Mesothelial cell of epicardium (in vitro differentiated cells): ENCODE measurements around the gene IL17C. TPM values are rescaled to one million over a fixed set of nuclear protein-coding genes. Genes with fewer than 3 reads are reported as not detected.
A peak's percentile ranks its signal among the peaks of the same experiment; 100 is the strongest.

Source experiments
- DNase-seq, 2 experiments: peaks; one replicate each; pipeline ENCODE4 v3.0.0; 2021; ENCODE audit warnings: low spot score in 2 of 2; ENCODE audit not compliant: unreplicated experiment in 2 of 2
- H3K27ac Mint-ChIP-seq: 2 replicates; pipeline ENCODE4 v1.8.0; 2021; ENCODE audit warnings: mixed read lengths
- H3K27me3 Mint-ChIP-seq: 2 replicates; pipeline ENCODE4 v1.8.0; 2021; ENCODE audit warnings: low read depth, mixed read lengths
- H3K36me3 Mint-ChIP-seq: 2 replicates; pipeline ENCODE4 v1.8.0; 2021; ENCODE audit warnings: mixed read lengths
- H3K4me1 Mint-ChIP-seq: 2 replicates; pipeline ENCODE4 v1.8.0; 2021; ENCODE audit warnings: mixed read lengths
- H3K4me3 Mint-ChIP-seq: 2 replicates; pipeline ENCODE4 v1.8.0; 2021; ENCODE audit warnings: mild to moderate bottlenecking, moderate library complexity, mixed read lengths
- H3K9me3 Mint-ChIP-seq: 2 replicates; pipeline ENCODE4 v1.8.0; 2021; ENCODE audit warnings: mixed read lengths
- CTCF ChIP-seq: fragments of 200-600 bp; sonication (generic); IDR thresholded peaks from one replicate; pipeline ENCODE4 v1.5.0; 2021; ENCODE audit warnings: antibody characterized with exemption; ENCODE audit not compliant: unreplicated experiment
- total RNA-seq: library from RNA; stranded (reverse); gene quantifications from 3 replicates; pipeline ENCODE4 v1.2.1, GENCODE V29; 2021

IL17C gene
- total RNA-seq, 1 donor from 2014 or later, result not detected

GRCh38 chr16:88634994-88635670 lies 3.2 kb upstream of the IL17C start:
- TF ChIP-seq CTCF, result no peak
- H3K4me3 Mint-ChIP-seq, result peak overlapping the region; percentile 50
- H3K27ac Mint-ChIP-seq, result no peak overlapping the region

GRCh38 chr16:88635671-88636319 lies 2.6 kb upstream of the IL17C start:
- Mint-ChIP-seq H3K27ac (no peak overlapping the region), H3K27me3 (peaks cover 54% of the 10 kb centered on the region), H3K4me3 (peak overlapping the region; percentile 34), H3K36me3 (peaks cover 3% of the 10 kb centered on the region), H3K4me1 (peaks cover 3% of the 10 kb centered on the region), H3K9me3 (no peaks in the 10 kb centered on the region)
- DNase-seq, result no peak
- no peak for TF ChIP-seq CTCF

More at GRCh38 chr16:88634994-88635670, 3.2 kb upstream of the IL17C start:
- peaks cover 3% of the 10 kb centered on the region for H3K36me3 Mint-ChIP-seq
- H3K27me3 Mint-ChIP-seq, result peaks cover 48% of the 10 kb centered on the region
- no peaks in the 10 kb centered on the region for H3K9me3 Mint-ChIP-seq
- no peak for DNase-seq
- peaks cover 3% of the 10 kb centered on the region for H3K4me1 Mint-ChIP-seq

- TF ChIP-seq CTCF, result no peak
- H3K4me3 Mint-ChIP-seq, result no peak overlapping the region
- peaks cover 3% of the 10 kb centered on the region for H3K36me3 Mint-ChIP-seq
- H3K4me1 Mint-ChIP-seq, result peaks cover 3% of the 10 kb centered on the region
- no peak overlapping the region for H3K27ac Mint-ChIP-seq
- peaks cover 54% of the 10 kb centered on the region for H3K27me3 Mint-ChIP-seq
- no peaks in the 10 kb centered on the region for H3K9me3 Mint-ChIP-seq
- no peak for DNase-seq
These were observed 1.7 kb upstream of the IL17C start for GRCh38 chr16:88636488-88637265.

GRCh38 chr16:88639231-88640038 lies 1.1 kb downstream of the IL17C start:
- Mint-ChIP-seq H3K27ac (no peak overlapping the region), H3K9me3 (no peaks in the 10 kb centered on the region), H3K36me3 (no peaks in the 10 kb centered on the region), H3K4me1 (peaks cover 3% of the 10 kb centered on the region), H3K4me3 (no peak overlapping the region), H3K27me3 (peaks cover 50% of the 10 kb centered on the region)
- no peak for DNase-seq
- TF ChIP-seq CTCF, result no peak

- no peak for DNase-seq
- Mint-ChIP-seq H3K4me1 (peaks cover 3% of the 10 kb centered on the region), H3K4me3 (no peak overlapping the region), H3K27me3 (peaks cover 45% of the 10 kb centered on the region), H3K27ac (no peak overlapping the region), H3K36me3 (peaks cover 4% of the 10 kb centered on the region), H3K9me3 (no peaks in the 10 kb centered on the region)
- no peak for TF ChIP-seq CTCF
These were observed 1.7 kb downstream of the IL17C start for GRCh38 chr16:88640039-88640495.
